Astrocyte of the cerebellum (primary cell): Measurements from ENCODE around the gene CLSTN2.

Source experiments
- DNase-seq: peaks from one replicate; pipeline ENCODE4 v3.0.0-alpha.2; 2011; ENCODE audit warnings: low read depth
- H3K4me3 ChIP-seq: 2 replicates; pipeline ENCODE4 v1.5.1; 2011; ENCODE audit warnings: mild to moderate bottlenecking, low read depth, low read length, moderate library complexity
- CTCF ChIP-seq: IDR thresholded peaks from 2 replicates; pipeline ENCODE4 v1.5.1; 2012; ENCODE audit warnings: low read length, low read depth, moderate library complexity, mild to moderate bottlenecking; ENCODE audit errors: missing control alignments
- in situ Hi-C: cut with HindIII; loops from 2 replicates; pipeline ENCODE4 v1.10.0; 2017; ENCODE audit warnings: low sequenced_read_pairs

Gene CLSTN2

GRCh38 chr3:140443806-140444205 is 508.8 kb downstream of the CLSTN2 start:
- no peak for DNase-seq
- no peak overlapping the region for H3K4me3 ChIP-seq
- in situ Hi-C loops: no loop called here
- TF ChIP-seq CTCF: no peak

GRCh38 chr3:140446734-140447133 is 511.7 kb downstream of the CLSTN2 start:
- in situ Hi-C loops: no loop called here
- no peak for DNase-seq
- H3K4me3 ChIP-seq: no peak overlapping the region
- TF ChIP-seq CTCF: no peak

GRCh38 chr3:140447136-140447535 is 512.2 kb downstream of the CLSTN2 start:
- H3K4me3 ChIP-seq: no peak overlapping the region
- DNase-seq: no peak
- no peak for TF ChIP-seq CTCF
- in situ Hi-C loops: no loop called here

- H3K4me3 ChIP-seq: no peak overlapping the region
- no peak for DNase-seq
- in situ Hi-C loops: no loop called here
- no peak for TF ChIP-seq CTCF
Measured at GRCh38 chr3:140448001-140448400, 513.0 kb downstream of the CLSTN2 start.

GRCh38 chr3:140449413-140450256 is 514.6 kb downstream of the CLSTN2 start:
- TF ChIP-seq CTCF: no peak
- H3K4me3 ChIP-seq: no peak overlapping the region
- in situ Hi-C loops: no loop called here
- DNase-seq: no peak

- in situ Hi-C loops: no loop called here
- H3K4me3 ChIP-seq: no peak overlapping the region
- TF ChIP-seq CTCF: no peak
- DNase-seq: no peak
Measured at GRCh38 chr3:140453750-140454149, 518.8 kb downstream of the CLSTN2 start.
